Measurements from ENCODE around the gene NUDCD3.

Gene NUDCD3

GRCh38 chr7:44490351-44491200 lies at the start of gene NUDCD3:
NUDCD3 (minus strand) TSS chr7:44490658; CDS start chr7:44490600, 58 bp downstream.
- peak; percentile 13; the same call in 1 of the 2 replicates for TF ChIP-seq GATA2 (IDR thresholded peaks at IDR 0.05; ENCODE audit: low read depth, low read length)
- no peak for TF ChIP-seq GATA3 (IDR thresholded peaks at IDR 0.05; ENCODE audit: low read depth, low read length)

GRCh38 chr7:44539669-44540506 lies 49.4 kb upstream of the NUDCD3 start:
- no peak for TF ChIP-seq GATA2 (IDR thresholded peaks at IDR 0.05; ENCODE audit: low read depth, low read length)
- TF ChIP-seq GATA3 (IDR thresholded peaks at IDR 0.05; ENCODE audit: low read depth, low read length), result no peak

GRCh38 chr7:44538798-44539668 lies 48.6 kb upstream of the NUDCD3 start:
- TF ChIP-seq GATA3 (IDR thresholded peaks at IDR 0.05; ENCODE audit: low read depth, low read length) (no peak), GATA2 (IDR thresholded peaks at IDR 0.05; ENCODE audit: low read depth, low read length) (no peak)

GRCh38 chr7:44538093-44538797 lies 47.8 kb upstream of the NUDCD3 start:
- TF ChIP-seq GATA2 (IDR thresholded peaks at IDR 0.05; ENCODE audit: low read depth, low read length) (no peak), GATA3 (IDR thresholded peaks at IDR 0.05; ENCODE audit: low read depth, low read length) (no peak)

- TF ChIP-seq GATA2 (IDR thresholded peaks at IDR 0.05; ENCODE audit: low read depth, low read length), result no peak
- no peak for TF ChIP-seq GATA3 (IDR thresholded peaks at IDR 0.05; ENCODE audit: low read depth, low read length)
These were observed 47.0 kb upstream of the NUDCD3 start for GRCh38 chr7:44537442-44537841.

- no peak for TF ChIP-seq GATA2 (IDR thresholded peaks at IDR 0.05; ENCODE audit: low read depth, low read length)
These were observed 45.6 kb upstream of the NUDCD3 start for GRCh38 chr7:44536090-44536489.

- TF ChIP-seq GATA3 (IDR thresholded peaks at IDR 0.05; ENCODE audit: low read depth, low read length) (no peak), GATA2 (IDR thresholded peaks at IDR 0.05; ENCODE audit: low read depth, low read length) (no peak)
These were observed 45.0 kb upstream of the NUDCD3 start for GRCh38 chr7:44535348-44536064.

GRCh38 chr7:44534501-44534900 lies 44.0 kb upstream of the NUDCD3 start:
- no peak for TF ChIP-seq GATA3 (IDR thresholded peaks at IDR 0.05; ENCODE audit: low read depth, low read length)
- no peak for TF ChIP-seq GATA2 (IDR thresholded peaks at IDR 0.05; ENCODE audit: low read depth, low read length)

- no peak for TF ChIP-seq GATA3 (IDR thresholded peaks at IDR 0.05; ENCODE audit: low read depth, low read length)
- no peak for TF ChIP-seq GATA2 (IDR thresholded peaks at IDR 0.05; ENCODE audit: low read depth, low read length)
These were observed 43.6 kb upstream of the NUDCD3 start for GRCh38 chr7:44534087-44534486.

- TF ChIP-seq GATA3 (IDR thresholded peaks at IDR 0.05; ENCODE audit: low read depth, low read length), result no peak
- TF ChIP-seq GATA2 (IDR thresholded peaks at IDR 0.05; ENCODE audit: low read depth, low read length), result no peak
These were observed 43.0 kb upstream of the NUDCD3 start for GRCh38 chr7:44533301-44534055.

GRCh38 chr7:44531421-44532380 lies 41.2 kb upstream of the NUDCD3 start:
- no peak for TF ChIP-seq GATA2 (IDR thresholded peaks at IDR 0.05; ENCODE audit: low read depth, low read length)
- TF ChIP-seq GATA3 (IDR thresholded peaks at IDR 0.05; ENCODE audit: low read depth, low read length), result no peak
